ENCODE results near the gene FMN2.
"Not testable (repeated sequence)": the region's sequence is repeated elsewhere in the genome, so short reads cannot be mapped to it uniquely, and the experiment has no call there.

Gene FMN2

DNA sequence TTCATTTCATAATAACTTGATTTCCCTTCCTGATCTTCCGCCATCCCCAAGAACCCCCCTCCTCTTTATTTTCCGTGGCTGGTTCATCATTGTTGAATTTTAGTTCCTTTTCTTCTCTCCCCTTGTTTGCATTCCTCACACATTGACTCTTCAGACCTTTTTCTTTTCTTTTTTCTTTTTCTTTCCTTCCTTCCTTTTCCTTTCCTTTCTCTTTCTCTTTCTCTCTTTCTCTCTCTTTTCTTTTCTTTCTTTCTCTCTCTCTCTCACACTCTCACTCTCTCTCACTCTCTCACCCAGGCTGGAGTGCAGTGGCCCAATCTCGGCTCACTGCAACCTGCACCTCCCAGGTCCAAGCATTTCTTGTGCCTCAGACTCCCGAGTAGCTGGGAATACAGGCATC is 231.3 kb downstream of the FMN2 start:
- no peak for DNase-seq

DNA sequence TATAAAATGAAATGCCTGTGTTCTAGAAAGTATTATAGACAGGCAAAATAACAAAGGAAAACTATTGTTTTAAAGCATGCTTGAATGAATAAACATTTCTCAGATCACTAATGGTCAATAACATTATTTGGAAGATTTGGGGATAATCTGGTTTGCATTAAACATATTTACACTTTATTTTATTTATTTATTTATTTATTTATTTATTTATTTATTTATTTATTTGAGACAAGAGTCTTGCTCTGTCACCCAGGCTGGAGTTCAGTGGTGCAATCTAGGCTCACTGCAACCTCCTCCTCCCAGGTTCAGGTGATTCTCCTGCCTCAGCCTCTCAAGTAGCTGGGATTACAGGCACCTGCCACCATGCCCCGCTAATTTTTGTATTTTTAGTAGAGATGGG is 236.7 kb downstream of the FMN2 start:
- not testable (repeated sequence) for DNase-seq

DNA sequence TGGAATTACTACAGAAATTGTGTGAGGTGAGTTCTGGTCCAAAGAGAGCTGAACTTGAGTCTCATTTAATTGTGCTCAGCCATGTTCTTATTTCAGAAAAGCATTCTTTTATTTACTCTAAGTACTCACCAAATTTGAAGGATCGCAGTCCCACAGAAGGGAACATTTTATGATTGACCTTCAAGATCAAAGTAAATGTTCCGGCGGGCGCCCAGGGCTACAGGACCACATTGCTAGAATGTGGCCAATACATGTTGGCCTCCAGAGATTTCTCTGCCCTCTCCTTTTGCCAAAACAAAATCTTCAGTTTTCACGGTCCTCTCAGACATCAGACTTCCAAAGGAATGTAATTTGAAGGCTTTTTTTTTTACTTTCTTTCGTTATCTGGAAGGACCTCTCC is 237.8 kb downstream of the FMN2 start:
- DNase-seq, result no peak

DNA sequence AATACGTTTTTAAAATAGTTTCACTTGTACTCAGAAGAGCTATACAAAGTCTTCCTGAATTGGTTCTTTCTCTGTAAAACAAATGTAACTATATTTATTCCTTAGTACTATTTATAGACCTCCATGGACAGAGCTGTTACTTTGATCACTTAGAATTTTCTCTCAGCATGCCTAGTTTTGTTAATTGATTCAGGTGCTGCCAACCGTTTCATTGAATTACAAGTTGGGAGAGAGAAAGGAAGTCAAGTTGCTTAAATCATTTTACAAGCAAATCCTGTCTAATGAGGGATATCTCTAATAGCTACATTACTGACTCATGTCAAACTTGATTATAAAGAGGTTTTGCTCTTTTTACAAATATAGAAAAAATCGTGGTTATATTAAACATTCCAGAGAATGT is 241.0 kb downstream of the FMN2 start:
- no peak for DNase-seq

DNA sequence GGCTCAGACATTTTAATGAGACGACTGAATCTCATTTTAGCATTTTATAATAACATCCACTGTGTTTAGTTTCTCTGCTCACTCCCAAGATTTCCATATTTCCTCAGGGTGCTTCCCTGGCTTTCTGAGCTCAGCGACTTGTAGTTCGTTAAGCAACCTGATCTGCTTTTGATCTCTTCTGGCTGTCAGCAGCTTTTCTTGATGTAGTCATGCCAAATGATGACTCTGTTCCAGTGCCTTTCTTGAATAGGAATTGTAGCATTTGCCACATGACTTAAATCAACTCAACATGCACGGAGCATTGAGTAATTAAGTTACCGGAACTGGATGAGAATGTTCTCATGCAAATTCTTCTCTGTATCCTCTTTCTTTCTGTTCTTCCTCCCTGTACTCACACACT is 246.1 kb downstream of the FMN2 start:
- no peak for DNase-seq

DNA sequence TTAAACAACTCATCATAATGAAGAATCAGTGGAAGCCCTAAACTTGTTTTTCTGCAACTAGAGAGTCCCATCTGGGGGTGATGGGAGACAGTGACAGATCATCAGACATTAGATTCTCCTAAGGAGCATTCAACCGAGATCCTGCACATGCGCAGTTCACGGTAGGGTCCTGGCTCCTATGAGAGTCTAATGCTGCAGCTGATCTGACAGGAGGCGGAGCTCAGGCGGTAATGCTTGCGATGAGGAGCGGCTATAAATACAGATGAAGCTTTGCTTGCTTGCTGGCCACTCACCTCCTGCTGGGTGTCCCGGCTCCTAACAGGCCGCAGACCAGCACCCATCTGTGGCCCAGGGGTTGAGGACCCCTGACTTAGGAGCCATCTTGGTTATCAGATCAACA is 247.2 kb downstream of the FMN2 start:
- no peak for DNase-seq

DNA sequence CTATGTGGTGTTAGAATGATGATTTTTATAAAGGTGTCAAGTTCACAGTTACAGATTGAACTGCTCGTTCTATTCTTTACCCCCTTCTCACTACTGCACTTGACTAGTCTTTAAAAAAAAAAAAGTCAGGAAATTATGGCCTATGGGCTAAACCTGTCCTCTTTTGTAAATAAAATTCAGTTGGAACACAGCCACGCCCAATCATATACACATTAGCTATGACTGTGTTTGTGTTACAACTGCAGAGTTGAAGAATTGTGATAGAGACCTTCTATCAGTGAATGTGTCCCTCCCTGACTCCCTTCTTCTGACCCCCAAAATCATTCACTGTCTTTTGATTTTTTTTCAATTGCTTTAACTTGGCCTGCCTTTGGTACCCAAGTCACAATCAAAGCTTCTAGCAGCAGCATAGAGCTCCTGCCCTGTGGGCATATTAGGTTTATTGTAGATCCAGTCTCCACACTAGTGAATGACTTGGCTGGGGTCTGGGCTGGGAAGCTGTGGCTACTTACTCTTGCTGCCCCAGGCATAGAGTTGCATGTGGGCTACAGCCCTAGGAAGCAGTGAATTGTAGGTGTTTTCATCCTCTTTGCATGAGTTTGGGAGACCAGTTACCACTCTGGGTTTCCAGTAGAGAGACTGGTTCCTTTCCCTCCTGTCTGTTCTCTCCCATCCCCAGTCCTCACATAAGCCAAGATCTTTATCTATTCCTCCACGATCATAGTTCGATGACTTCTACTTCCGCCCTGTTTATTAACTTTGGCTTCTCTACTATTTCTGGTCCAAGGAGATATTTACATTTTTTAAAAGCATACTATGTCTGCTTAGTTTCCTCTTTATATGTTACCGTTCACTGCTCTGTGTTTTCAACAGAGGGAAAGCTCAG is 249.9 kb downstream of the FMN2 start:
- no peak for DNase-seq

DNA sequence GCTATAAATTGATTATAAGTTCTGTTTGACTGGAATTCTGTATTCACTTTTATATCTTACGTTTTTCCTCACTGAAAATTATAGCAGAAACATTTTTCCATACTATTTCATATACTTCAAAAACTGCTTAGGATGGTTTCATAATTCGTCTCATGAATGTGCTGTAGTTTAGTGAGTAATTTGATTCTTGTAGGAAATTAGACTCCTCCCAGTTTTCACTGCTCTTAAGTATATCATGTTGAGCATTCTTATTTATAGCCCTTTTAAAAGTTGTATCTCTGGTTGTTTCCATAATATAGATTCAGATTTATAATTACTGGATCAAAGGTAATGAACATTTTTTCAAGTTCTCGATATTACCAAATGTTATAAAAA is 250.6 kb downstream of the FMN2 start:
- no peak for DNase-seq

DNA sequence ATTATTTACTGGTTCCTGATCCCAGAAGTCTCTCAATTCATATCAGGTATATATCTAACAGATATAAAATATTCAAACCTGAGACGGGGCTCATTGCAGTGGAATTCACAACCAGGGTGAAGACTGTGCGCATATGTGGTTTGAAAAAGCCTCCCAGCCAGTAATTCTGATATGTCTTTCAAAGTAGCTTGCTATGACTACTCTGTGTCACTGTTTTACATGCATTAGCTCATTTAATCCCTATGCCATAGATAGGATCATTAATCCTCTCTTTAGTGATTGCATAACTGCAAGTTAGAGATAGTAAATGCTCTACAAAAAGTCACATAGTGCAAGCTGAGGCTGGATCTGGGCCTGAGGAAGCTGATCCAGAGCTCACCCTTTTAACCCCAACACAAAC is 251.4 kb downstream of the FMN2 start:
- no peak for DNase-seq

DNA sequence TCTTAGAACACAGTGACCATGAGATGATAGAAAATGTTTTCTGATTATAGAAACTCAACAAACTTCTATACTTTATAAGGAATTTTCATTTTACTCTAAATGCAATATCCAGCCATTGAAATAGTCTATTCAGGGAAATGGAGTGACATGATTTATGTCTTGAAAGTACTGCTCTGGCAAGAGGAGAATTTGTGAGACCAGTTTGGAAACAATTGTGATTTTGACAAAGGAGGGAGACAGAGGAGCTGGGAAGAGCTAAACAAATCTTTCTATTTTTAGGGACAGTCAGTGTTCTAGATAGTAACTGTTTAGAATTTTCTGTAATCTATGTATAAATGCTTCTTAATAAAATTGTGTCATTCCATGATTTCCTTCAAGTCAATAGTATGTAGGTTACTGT is 252.3 kb downstream of the FMN2 start:
- no peak for DNase-seq

DNA sequence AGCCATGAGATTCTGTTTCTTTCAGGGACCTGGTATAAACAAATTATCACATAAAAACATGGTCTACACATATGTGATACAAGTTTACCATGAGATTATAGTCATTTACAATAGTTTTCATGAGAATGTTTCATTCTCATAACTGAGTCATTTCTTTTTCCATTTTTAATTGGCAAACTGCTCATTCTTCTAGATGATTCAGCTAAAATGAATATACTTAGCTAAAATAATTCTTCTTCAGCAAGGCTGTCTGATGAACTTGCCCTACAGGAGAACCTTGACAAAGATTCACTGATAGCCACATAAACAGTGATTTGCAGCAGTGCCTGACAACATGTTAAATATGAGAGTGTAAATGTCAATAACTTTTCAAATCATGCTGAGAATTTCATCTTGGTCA is 253.2 kb downstream of the FMN2 start:
- DNase-seq, result no peak

DNA sequence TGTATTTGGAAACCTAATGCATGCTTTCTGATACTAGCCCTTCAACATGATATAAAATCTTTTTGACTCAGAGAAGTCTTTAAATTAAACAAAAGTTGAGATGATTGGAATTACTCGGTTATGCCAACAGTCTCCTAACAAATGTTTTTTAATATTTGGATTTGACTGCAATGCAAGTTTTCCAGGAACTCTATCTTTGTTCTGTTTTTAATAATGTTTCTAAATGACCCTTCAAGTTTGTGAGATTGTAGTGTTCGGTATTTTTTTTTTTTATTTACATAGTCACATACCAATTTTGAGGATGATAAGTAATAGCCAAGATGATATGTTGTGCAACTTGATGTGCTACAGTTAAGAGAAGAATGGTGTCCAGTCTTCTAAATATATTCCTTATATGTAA is 258.0 kb downstream of the FMN2 start:
- DNase-seq, result no peak

DNA sequence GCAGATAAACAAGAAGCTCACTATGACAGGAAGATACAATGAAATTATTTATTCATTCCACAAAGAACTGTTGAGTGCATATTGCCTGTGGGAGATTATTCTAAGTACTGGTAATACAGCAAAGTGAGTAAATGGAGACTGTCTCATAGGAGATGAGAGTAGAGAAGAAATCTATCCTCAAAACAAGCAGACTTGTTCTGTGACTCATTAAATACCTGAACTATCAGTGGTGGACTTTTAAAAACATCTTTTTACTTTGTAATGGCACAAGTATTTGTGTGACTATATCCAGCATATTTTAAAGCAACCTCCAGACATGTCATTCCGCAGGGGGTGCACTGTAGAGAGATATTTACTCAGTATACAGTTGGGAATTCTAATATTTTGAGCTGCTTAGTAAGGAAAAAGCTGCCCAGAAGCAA is 259.2 kb downstream of the FMN2 start:
- DNase-seq, result no peak

DNA sequence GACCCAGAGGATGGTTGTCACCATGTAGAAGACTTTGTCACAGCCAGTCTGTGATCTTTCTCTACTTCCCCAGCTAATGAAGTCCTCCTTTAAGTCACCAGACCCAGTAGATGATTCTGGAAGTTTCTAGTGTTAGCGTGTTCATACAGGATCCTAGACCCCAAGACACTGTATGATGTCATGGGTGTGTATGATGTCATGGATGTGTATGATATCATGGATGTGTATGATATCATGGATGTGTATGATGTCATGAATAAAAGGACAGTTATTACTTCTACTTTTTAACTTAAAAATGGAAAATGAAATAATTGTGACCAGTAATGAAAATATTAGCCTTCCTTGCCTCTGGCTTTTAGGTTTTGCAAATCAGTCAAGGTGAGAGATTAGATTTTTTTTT is 260.0 kb downstream of the FMN2 start:
- DNase-seq, result no peak

DNA sequence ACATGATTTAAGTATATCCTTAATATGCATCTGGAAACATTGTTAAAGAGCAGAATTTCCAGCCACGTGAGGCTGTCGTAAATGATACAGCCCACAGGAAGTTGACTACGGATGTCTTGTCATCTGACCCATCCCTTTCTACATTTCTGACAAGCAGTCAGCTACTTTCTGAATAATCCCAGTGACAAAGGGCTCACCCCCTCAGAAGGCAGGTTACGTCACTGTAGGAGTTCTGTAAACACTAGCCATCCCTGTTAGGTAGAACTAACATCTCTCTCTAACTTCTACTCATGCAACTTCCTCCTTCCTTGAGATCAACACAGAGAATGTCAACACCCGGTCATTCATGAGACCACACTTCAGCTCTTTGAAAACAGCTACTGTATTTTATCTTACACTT is 261.1 kb downstream of the FMN2 start:
- DNase-seq, result no peak

DNA sequence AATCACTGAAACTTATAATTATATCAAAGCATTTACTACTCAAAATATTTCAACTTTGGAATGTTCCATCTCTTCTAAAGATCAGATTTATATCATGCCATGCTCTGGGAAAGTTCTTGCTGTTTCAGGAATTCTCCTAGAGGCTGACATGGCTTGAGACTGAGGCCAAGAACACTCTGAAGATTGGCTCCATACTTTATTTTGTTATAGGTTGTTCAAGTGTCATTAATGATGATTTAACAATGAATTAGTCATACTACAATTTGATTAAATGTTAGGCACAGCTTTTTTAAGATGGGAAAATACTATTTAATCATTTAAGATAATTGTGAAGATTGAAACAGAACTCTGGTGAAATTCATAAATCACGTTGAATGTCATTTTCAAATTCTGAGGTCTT is 264.9 kb downstream of the FMN2 start:
- DNase-seq, result no peak

DNA sequence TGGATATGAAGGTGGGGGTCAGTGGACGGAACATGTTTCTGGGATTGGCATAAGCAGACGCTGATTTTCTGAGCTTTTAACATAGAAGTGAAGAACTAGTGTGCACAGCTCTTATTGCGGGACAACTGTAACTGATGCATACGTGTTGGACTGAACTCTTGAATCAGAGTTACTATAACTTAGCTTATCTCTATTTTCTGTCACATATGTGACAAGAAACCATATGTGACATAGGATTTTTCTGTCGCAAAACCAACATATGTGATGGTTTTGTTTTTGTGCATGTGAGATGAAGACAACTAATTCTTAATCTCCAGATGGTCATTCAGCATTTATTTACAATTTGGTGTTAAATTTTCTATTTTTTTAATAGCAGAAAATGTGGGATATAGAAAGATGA is 270.4 kb downstream of the FMN2 start:
- DNase-seq, result no peak

DNA sequence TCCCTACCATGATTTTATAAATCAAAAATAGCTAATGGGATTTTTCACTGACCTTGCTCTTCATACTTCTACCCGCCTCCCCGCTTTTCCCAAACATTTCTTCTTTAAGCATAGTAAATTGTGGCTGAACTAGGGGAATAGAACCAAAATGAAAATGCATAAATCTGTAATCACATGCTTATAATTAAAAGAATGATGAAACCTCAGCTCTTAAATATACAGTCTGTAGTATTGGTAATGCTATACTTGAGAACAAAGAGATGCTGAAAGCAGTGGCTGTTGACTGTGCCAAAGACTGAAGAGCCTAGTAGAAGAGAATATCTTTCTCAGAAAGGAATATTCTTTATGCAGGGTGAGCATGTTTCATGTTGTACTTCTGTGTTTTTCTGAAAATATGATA is 271.1 kb downstream of the FMN2 start:
- DNase-seq, result no peak

DNA sequence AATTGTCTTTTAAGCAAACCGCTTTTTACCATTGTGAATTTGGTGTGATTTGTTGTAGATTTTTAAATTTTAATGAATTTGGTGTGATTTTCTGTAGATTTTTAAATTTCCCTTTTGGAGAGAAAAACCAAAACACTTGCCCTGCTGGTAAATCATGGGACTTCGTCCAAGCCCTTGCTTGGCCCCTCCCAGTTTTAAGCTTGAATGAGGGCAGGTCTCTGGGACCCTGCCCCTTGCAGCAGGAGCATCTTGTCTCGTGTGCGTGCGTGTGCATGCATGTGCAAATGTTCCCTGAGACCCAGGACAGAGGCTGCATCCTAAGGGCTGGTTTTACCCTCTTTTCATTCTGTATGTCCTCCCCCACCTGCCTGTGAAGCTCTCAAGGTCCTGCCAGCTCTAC is 271.6 kb downstream of the FMN2 start:
- no peak for DNase-seq

DNA sequence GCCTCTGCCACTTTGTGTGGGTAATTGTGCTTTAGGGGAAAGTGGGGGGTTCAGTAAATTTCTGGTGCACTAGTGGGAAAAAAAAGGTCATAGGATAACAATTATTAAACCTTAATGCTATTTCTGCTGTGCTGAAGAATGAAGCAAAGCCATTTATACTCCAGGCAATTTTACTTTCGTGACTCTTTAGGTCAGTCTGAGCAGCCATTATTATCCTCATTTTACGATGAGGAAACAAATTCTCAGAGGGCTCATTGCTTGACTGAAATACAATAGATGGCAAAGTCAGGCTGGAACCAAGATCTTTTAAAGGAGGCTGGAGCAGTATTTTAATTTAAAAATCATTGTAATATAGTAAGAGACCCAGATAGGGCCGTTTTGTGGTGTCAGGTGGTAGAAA is 272.2 kb downstream of the FMN2 start:
- no peak for DNase-seq

DNA sequence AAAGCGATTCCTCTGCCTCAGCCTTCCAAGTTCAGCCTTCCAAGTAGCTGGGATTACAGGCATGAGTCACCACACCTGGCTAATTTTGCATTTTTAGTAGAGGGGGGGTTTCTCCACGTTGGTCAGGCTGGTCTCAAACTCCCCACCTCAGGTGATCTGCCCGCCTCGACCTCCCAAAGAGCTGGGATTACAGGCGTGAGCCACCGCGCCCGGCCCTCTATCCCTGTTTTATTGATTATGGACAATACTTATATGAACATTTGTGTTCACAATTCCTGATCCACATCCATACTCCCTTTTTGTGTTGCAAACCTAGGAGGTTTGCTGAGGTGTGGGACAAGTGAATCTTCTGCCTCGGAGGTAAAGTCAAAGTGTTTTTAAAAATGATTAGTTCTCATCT is 275.0 kb downstream of the FMN2 start:
- DNase-seq, result no peak

DNA sequence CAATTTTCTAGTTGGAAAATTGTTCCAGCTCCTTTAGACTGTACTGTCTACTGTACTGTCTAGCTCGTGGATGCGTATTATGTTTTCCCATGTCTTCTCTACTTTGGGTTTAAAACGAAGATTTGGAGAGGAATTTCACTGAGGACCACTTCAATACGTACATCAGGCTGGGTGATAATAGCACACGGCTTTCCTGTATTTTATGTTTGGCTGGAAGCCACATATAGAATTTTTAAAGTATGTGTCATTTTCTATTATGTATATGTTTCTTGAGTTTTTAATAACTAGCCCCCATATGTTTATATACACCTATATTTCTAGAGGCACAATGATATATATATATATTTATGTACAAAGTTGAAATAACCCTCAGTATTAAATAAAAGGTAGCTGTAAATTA is 293.9 kb downstream of the FMN2 start:
- DNase-seq, result no peak

DNA sequence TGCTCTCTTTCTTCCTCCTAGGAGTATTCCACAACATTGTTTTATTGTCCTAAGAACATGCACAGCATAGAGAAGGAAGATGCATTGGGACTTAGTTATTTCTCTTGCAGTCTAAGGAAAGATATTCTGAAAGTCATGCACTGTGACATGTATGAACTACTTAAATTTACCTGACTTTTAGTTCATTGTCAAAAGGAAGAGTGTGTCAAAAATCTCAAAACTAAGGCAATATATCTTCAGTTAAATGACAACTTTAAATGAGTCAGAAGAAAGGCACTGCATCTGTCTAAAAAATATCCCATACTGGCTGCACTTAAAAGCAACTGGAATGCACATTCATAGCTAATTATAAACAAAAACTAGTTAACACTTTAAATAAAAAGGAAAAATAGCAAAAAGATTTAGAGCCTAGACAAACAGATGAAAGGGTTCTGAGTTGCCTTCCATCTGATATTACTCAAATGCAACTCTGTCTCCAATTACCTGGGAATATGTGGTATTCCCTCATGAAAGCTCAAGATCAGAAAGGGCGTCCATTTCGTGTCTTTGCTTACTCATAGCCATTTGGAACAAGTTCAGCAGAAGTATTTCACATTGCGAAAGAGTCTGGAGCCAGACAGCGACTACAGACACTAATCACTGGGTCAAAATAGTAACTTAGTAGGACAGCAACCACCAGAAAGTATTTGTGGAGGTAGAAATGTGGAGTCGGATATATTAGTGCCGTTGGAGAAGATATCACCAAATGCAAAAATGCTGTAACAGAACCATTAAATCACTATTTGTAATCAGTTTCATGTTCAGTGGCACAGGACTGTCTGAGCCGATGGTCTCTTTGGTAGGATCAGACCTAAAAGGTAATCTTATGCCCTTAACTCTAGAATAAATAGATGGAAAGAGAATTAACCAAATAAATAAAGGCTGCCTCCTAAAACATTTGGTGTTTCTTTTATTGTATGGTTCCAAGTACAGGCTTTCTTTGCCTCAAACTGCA is 294.6 kb downstream of the FMN2 start:
- no peak for DNase-seq

DNA sequence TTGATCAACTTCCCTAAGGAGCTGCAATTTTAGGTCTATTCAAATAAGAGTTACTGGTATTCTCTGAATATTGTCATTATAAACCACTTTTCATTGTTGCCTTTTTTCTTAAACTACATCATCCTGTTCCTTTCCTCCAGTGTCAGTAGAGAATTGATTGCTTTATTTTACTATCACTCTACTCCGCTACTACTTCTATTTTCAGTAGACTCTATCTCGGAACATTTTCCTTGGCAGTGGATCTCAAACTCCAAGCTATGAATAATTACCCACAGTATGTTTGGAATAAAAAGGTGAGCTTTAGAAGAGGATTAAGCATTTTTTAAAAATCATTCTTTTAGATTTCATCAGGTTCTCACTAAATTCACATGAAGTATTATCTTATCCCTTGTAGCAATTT is 295.4 kb downstream of the FMN2 start:
- DNase-seq, result no peak

All from NCI-H1105 treated with DMSO at 0.1 percent for 48 hours (cell line).